Astrocyte (in vitro differentiated cells and primary cell): ENCODE results near the gene RAD51AP2. TPM values are rescaled to one million over a fixed set of nuclear protein-coding genes. Genes with fewer than 3 reads are reported as not detected.
A peak's percentile ranks its signal among the peaks of the same experiment; 100 is the strongest.

Experiments
- DNase-seq: peaks from one replicate; pipeline ENCODE4 v3.0.0-alpha.2; 2010; ENCODE audit warnings: low read depth
- FAIRE-seq: peaks from 2 replicates; lab custom pipeline; 2011; peaks lifted over from hg19 to GRCh38; lab: Jason Lieb, UNC
- H2AFZ ChIP-seq: 2 replicates; pipeline ENCODE4 v1.6.0; 2012; ENCODE audit warnings: low read depth, low read length, inconsistent platforms
- H3K27ac ChIP-seq: 2 replicates; pipeline ENCODE4 v1.5.1; 2011; ENCODE audit warnings: low read depth, low read length, inconsistent platforms
- H3K27me3 ChIP-seq: 2 replicates; pipeline ENCODE4 v1.6.0; 2011; ENCODE audit warnings: low read length, inconsistent platforms; ENCODE audit not compliant: insufficient read depth
- H3K36me3 ChIP-seq: 2 replicates; pipeline ENCODE4 v1.5.1; 2011; ENCODE audit warnings: low read length, inconsistent platforms; ENCODE audit not compliant: insufficient read depth
- H3K4me1 ChIP-seq: 2 replicates; pipeline ENCODE4 v1.5.1; 2011; ENCODE audit warnings: low read length, inconsistent platforms; ENCODE audit not compliant: insufficient read depth
- H3K4me2 ChIP-seq: 2 replicates; pipeline ENCODE4 v1.6.0; 2012; ENCODE audit warnings: low read length, inconsistent platforms
- H3K4me3 ChIP-seq: 2 replicates; pipeline ENCODE4 v1.5.1; 2011; ENCODE audit warnings: low read depth, mild to moderate bottlenecking, low read length, inconsistent platforms; ENCODE audit not compliant: insufficient read depth
- H3K79me2 ChIP-seq: 2 replicates; pipeline ENCODE4 v1.6.0; 2012; ENCODE audit warnings: mild to moderate bottlenecking, low read length, inconsistent platforms; ENCODE audit not compliant: insufficient read depth
- H3K9ac ChIP-seq: 2 replicates; pipeline ENCODE4 v1.6.0; 2012; ENCODE audit warnings: mild to moderate bottlenecking, low read length, inconsistent platforms
- H3K9me3 ChIP-seq: 2 replicates; pipeline ENCODE4 v1.5.1; 2012; ENCODE audit warnings: low read depth, mild to moderate bottlenecking, low read length, inconsistent platforms; ENCODE audit not compliant: insufficient read depth
- H4K20me1 ChIP-seq: 2 replicates; pipeline ENCODE4 v1.6.0; 2012; ENCODE audit warnings: low read length, inconsistent platforms; ENCODE audit not compliant: insufficient read depth
- H3K27ac Mint-ChIP-seq: one replicate; pipeline ENCODE4 v1.8.0; 2021; ENCODE audit warnings: mild to moderate bottlenecking, mixed read lengths; ENCODE audit not compliant: unreplicated experiment
- H3K27me3 Mint-ChIP-seq: one replicate; pipeline ENCODE4 v1.8.0; 2021; ENCODE audit warnings: low read depth, mixed read lengths; ENCODE audit not compliant: unreplicated experiment
- H3K36me3 Mint-ChIP-seq: one replicate; pipeline ENCODE4 v1.8.0; 2021; ENCODE audit warnings: low read depth, mixed read lengths; ENCODE audit not compliant: unreplicated experiment
- H3K4me1 Mint-ChIP-seq: one replicate; pipeline ENCODE4 v1.8.0; 2021; ENCODE audit warnings: low read depth, mixed read lengths; ENCODE audit not compliant: unreplicated experiment
- H3K4me3 Mint-ChIP-seq: one replicate; pipeline ENCODE4 v1.8.0; 2021; ENCODE audit warnings: mild to moderate bottlenecking, moderate library complexity, mixed read lengths; ENCODE audit not compliant: unreplicated experiment
- H3K9me3 Mint-ChIP-seq: one replicate; pipeline ENCODE4 v1.8.0; 2021; ENCODE audit warnings: mild to moderate bottlenecking, mixed read lengths; ENCODE audit not compliant: unreplicated experiment
- CTCF ChIP-seq: IDR thresholded peaks from 2 replicates; pipeline ENCODE4 v1.5.1; 2011; ENCODE audit warnings: low read depth, mild to moderate bottlenecking, inconsistent platforms, low read length, moderate library complexity; ENCODE audit not compliant: insufficient read depth
- EZH2 ChIP-seq: IDR thresholded peaks from 2 replicates; pipeline ENCODE4 v1.6.1; 2012; ENCODE audit warnings: mild to moderate bottlenecking, low read length, inconsistent platforms; ENCODE audit not compliant: insufficient read depth
- total RNA-seq: library from RNA; stranded (reverse); gene quantifications from 2 replicates; pipeline ENCODE4 v1.2.1, GENCODE V29; 2021

The RAD51AP2 gene
- total RNA-seq, 1 donor from 2014 or later, result not detected

GRCh38 chr2:17543131-17543660, 25.0 kb upstream of the RAD51AP2 start:
- Histone ChIP-seq H4K20me1 (no peaks in the 10 kb centered on the region), H3K4me1 (peaks cover 32% of the 10 kb centered on the region), H3K9ac (no peak overlapping the region), H2AFZ (no peak overlapping the region), H3K79me2 (no peaks in the 10 kb centered on the region), H3K4me2 (peak overlapping the region; percentile 66), H3K27me3 (no peaks in the 10 kb centered on the region), H3K4me3 (no peak overlapping the region), H3K36me3 (no peaks in the 10 kb centered on the region), H3K27ac (no peak overlapping the region), H3K9me3 (no peaks in the 10 kb centered on the region)
- H3K4me1 Mint-ChIP-seq, result peaks cover 20% of the 10 kb centered on the region
- no peaks in the 10 kb centered on the region for H3K9me3 Mint-ChIP-seq
- no peak overlapping the region for H3K4me3 Mint-ChIP-seq
- no peak for DNase-seq
- no peak overlapping the region for H3K27ac Mint-ChIP-seq
- peaks cover 12% of the 10 kb centered on the region for H3K27me3 Mint-ChIP-seq
- no peak for FAIRE-seq
- no peaks in the 10 kb centered on the region for H3K36me3 Mint-ChIP-seq
- no peak for TF ChIP-seq EZH2
- no peak for TF ChIP-seq CTCF

GRCh38 chr2:17542471-17542870, 24.2 kb upstream of the RAD51AP2 start:
- H4K20me1 ChIP-seq, result no peaks in the 10 kb centered on the region
- Mint-ChIP-seq H3K4me1 (peaks cover 20% of the 10 kb centered on the region), H3K9me3 (no peaks in the 10 kb centered on the region), H3K27ac (no peak overlapping the region), H3K4me3 (no peak overlapping the region), H3K36me3 (no peaks in the 10 kb centered on the region), H3K27me3 (peaks cover 12% of the 10 kb centered on the region)
- no peaks in the 10 kb centered on the region for H3K27me3 ChIP-seq
- DNase-seq, result no peak
- no peak overlapping the region for H3K4me2 ChIP-seq
- no peak overlapping the region for H2AFZ ChIP-seq
- H3K9me3 ChIP-seq, result no peaks in the 10 kb centered on the region
- FAIRE-seq, result no peak
- H3K79me2 ChIP-seq, result no peaks in the 10 kb centered on the region
- H3K27ac ChIP-seq, result no peak overlapping the region
- no peak overlapping the region for H3K4me3 ChIP-seq
- H3K36me3 ChIP-seq, result no peaks in the 10 kb centered on the region
- peaks cover 32% of the 10 kb centered on the region for H3K4me1 ChIP-seq
- TF ChIP-seq EZH2, result no peak
- TF ChIP-seq CTCF, result no peak
- H3K9ac ChIP-seq, result no peak overlapping the region

GRCh38 chr2:17541531-17541950, 23.3 kb upstream of the RAD51AP2 start:
- H3K9ac ChIP-seq, result peak overlapping the region; percentile 87
- FAIRE-seq (no peak), DNase-seq (no peak)
- H3K27me3 Mint-ChIP-seq, result peaks cover 12% of the 10 kb centered on the region
- no peaks in the 10 kb centered on the region for H4K20me1 ChIP-seq
- no peaks in the 10 kb centered on the region for H3K27me3 ChIP-seq
- no peaks in the 10 kb centered on the region for H3K36me3 ChIP-seq
- peak overlapping the region; percentile 96 for H3K4me2 ChIP-seq
- no peaks in the 10 kb centered on the region for H3K9me3 ChIP-seq
- H3K36me3 Mint-ChIP-seq, result no peaks in the 10 kb centered on the region
- H3K4me1 ChIP-seq, result peaks cover 32% of the 10 kb centered on the region
- H3K27ac ChIP-seq, result no peak overlapping the region
- peaks cover 20% of the 10 kb centered on the region for H3K4me1 Mint-ChIP-seq
- peak overlapping the region; percentile 94 for H3K4me3 ChIP-seq
- H3K9me3 Mint-ChIP-seq, result no peaks in the 10 kb centered on the region
- peak overlapping the region; percentile 91 for H3K4me3 Mint-ChIP-seq
- H3K79me2 ChIP-seq, result no peaks in the 10 kb centered on the region
- TF ChIP-seq CTCF, result no peak
- no peak for TF ChIP-seq EZH2
- H2AFZ ChIP-seq, result peak overlapping the region; percentile 87
- H3K27ac Mint-ChIP-seq, result no peak overlapping the region
